Measurements from ENCODE around the gene SPCS3.

SPCS3 gene

DNA sequence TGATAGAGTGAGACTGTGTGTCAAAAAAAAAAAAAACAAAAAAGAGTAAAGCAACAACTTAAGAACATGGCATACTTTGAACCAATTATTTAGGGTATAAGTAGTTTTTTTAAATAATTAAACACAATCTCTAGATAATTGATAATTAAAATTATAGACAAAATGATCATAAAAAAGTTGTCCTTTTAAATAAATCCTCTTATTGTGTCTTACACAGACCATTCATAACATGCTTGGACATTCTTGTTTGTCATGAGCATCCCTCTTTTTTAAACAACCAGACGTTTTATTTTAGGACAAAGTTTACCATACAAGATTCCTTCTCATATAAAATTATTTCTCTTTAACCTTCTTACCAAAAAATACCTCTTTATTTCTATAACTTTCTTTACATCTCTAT is 35.1 kb downstream of the SPCS3 start:
- no peak for DNase-seq

DNA sequence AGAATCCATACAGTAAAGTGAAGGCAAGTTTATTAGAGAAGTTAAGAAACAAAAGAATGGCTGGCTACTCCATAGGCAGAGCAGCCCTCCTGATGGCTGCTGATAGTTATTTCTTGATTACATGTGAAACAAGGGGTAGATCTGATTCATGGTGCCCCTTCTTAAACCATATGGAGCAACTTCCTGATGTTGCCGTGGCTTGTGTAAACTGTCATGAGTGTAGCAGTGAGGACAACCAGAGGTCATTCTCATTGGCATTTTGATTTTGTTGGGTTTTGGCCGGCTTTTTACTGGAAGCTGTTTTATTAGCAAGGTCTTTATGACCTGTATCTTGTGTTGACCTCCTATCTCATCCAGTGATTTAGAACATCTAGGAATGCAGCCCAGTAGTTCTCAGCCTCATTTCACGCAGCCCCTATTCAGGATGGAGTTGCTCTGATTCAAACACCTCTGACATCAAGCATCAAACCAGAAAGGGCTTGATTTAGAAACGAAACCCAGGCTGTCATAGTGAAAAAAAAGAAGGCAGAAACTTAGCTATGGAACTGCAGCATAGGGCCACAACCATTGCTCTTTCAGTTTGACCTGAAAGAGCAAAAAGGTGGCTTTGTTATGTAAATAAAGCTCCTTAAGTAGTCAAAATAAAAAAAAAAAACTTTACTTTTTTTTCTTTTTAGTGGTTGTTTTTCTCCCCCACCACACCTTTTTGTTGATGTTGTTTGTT is 37.8 kb downstream of the SPCS3 start:
- no peak for DNase-seq

DNA sequence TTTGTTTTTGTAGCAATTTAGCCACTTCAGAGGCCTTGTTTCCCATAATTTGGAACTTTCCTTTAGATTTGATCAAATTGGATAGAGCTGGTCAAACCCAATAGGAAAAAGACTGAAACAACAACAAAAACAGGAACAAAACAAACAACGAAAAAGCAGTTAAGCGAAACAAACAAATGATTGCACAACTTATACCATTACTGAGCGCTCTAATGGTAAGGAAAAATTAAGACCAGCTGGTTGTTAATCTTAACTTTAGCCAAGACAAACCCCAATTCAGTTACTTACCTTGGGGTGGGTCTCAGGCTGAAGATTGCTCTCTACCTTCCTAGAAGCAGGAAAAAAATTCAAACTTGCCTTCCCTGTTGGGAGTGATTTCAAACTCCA is 38.3 kb downstream of the SPCS3 start:
- no peak for DNase-seq

DNA sequence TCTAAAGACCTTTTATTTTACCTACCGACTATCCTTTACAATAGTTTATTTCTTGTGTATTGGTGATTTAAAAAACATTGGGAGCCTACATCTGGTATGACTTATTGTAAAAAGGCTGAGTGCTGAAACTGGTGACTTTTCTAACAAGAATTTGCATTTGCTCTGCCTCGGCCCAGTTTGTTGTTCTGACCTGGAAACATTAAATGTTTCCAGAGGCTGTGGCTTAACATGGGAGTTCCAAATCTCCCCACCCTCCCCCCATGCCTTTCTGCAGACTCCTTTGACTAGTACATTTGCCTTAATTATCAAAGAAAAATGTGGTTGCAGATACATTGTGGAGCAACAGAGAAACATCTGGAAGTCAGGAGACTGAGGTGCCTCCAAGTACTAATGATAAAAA is 39.8 kb downstream of the SPCS3 start:
- DNase-seq, result no peak

DNA sequence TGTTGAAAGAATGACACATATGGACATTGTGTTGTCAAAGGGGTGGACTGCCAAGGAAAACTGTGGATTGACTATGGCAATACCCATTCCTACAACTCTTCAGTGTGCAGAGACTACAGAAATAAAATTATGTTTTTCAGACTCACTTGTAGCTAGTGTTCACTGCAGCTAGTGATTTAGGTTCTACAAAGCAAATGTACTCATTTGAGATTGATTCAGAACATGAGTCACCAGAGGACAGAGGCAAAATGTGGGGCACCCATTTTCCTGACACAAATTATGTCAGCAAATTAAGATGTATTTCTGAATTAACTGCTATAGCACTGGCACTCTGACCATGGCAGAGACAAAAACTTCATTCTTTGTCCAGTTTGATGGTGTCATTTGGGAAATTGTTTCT is 40.7 kb downstream of the SPCS3 start:
- DNase-seq, result no peak

DNA sequence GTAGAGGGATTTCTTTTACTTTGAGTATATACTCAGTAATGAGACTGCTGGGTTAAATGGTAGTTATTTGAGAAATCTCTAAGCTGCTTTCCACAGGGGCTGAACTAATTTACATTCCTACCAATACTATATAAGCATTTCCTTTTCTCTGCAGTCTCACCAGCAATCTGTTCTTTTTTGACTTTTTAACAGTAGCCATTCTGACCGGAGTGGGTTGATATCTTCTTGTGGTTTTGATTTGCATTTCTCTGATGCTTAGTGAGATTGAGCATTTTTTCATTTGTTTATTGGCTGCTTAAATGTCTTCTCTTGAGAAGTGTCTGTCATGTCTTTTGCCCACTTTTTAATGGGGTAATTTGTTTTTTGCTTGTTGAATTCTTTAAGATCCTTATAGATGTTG is 43.3 kb downstream of the SPCS3 start:
- no peak for DNase-seq

DNA sequence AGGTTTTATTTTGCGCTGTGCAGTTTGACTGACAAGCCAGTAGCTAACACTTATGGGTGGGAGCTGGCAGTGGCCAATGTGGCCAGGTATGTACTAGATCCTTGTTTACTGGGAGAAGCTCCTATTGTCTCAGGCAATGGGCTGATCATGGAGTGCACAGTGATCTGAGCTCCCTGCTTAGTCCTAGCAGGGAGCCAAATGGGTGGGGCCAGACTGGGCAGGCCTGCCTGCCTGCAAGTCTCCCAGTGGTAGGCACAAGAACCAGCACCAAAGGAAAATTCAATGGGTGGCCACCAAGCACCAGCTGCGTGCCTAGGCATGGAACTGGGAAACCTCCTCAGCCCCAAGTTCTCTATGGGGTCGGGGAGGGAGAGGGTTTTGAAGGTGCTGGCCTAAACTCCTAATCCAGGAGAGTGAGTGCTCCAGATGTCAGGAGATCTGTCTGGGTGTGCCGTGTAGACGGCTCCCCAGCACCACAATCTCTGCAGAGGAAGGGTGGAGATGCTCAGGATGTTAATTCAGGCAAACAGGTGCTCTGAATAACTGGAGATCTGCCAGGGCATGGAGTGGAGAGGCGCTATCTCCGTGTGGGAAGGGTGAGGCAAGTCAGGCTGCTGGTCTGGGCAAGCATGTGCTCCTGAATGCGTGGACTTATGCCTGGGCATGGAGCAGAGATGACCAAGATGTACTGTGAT is 48.2 kb downstream of the SPCS3 start:
- DNase-seq, result no peak

DNA sequence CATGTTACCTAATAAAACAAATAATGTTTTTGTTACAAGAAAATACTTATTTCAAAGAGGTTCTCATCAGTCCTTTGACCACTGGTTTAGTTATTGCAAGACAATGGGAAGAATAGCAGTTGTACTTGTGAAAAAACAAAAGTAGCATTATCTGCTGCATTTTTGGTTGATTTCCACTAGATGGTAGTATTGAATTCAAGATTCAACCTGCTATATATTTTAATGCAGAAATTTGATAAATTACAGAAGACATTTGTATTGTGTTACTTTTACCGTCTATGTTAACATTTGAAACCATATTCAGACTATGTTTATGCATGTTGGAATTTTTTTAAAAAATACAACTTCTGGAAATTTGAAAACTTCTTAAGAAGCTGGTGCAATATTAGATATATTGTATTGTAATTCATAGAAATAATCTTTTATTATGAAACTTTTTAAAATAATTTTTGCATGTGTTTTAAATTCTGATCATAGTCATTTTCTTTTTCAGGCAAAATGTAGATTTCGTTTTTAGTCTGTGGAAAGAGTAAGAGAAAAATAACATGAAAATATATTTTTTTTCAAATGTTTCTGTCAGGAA is 56.4 kb downstream of the SPCS3 start:
- DNase-seq, result peak; percentile 9

DNA sequence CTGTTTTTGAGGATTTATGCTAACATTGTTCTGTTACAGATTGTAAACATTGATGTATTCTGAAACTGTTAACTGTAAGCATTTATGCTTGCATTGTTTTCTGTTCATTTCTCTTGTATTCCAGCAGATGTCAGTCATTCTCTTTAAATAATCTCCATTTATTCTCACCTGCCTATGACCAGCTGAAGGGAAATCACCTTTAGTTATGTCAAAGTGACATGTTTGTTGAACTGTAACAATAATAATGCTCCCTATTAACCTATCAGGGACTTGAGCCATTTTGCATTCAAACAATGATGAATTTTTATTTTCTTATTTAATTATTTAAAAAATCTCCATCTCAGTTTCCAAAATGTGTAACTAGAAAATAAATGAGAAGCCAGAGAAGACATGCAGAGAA is 58.0 kb downstream of the SPCS3 start:
- DNase-seq, result peak; percentile 20

DNA sequence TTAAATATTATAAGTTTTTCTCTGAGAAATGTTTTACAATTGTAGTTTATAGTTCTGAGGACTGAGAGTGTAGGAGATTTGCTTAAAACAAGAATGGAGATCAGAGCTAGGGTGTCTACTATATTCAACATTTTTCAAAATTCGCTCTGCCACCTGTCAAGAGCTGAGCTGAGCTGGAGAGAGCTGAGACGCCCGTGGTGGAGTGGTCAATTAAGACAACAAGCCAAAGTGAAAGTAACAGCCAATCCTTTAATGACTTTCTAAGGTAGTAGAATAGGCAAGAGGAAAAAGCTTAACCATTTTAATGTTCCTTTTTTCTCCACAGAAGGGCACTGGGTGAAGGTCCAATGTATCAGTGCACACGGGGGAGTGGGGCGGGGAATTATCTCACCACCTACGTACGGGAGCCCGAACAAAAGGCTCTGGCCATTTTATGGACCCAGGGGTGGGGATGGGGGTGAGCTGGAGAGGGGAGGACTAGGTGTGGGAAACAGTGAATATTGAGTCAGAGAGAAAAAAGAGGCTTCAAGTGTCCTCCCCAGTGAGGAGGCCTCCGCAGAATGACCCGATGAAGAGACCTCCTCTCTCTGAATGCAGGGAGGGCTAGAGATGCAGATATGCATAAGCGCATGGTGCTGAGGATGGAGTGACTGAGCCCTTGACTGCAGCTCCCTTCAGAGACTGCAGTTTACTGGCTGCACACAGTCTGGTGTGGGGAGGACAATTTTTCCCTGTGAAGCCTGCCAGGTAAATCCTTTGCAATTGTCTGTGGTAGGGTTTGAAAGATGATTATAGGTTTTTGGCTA is 60.8 kb downstream of the SPCS3 start:
- DNase-seq, result no peak

Measured in NCI-H1436 (cell line).